HepG2 (cell line): Measurements from ENCODE around the gene ADAMTS18. TPM values are rescaled to one million over a fixed set of nuclear protein-coding genes. Genes with fewer than 3 reads are reported as not detected.
A peak's percentile ranks its signal among the peaks of the same experiment; 100 is the strongest.

Experiments
- AKAP8 ChIP-seq: sonication (generic); formaldehyde crosslinking; IDR thresholded peaks from 2 replicates; pipeline ENCODE4 v1.5.1; 2020; ENCODE audit warnings: mild to moderate bottlenecking, missing genetic modification reagents
- CEBPG ChIP-seq: IDR thresholded peaks from 2 replicates; pipeline ENCODE4 v1.6.1; 2016
- CREM ChIP-seq, 2 experiments: sonication (generic) in 1 of 2; formaldehyde crosslinking in 1 of 2; IDR thresholded peaks; 2 replicates each; pipeline versions ENCODE4 v1.4.0 to v1.6.1; 2016 to 2020; ENCODE audit warnings: antibody characterized with exemption in 1 of 2, mild to moderate bottlenecking in 1 of 2, missing genetic modification reagents in 1 of 2
- FOXA1 ChIP-seq, 2 experiments: fragments of 450-650 bp in 1 of 2; sonication (generic) in 1 of 2; formaldehyde crosslinking in 1 of 2; IDR thresholded peaks; 2 replicates each; pipeline versions ENCODE4 v1.4.0 to v1.6.1; 2016 to 2020; ENCODE audit warnings: missing genetic modification reagents in 1 of 2
- ISL2 ChIP-seq: sonication (generic); formaldehyde crosslinking; IDR thresholded peaks from 2 replicates; pipeline ENCODE4 v1.5.0; 2020; ENCODE audit warnings: missing genetic modification reagents
- JUN ChIP-seq: sonication (generic); formaldehyde crosslinking; IDR thresholded peaks from 2 replicates; pipeline ENCODE4 v1.4.0; 2020; ENCODE audit warnings: mild to moderate bottlenecking, missing genetic modification reagents
- MATR3 ChIP-seq: sonication (generic); formaldehyde crosslinking; IDR thresholded peaks from 2 replicates; pipeline ENCODE4 v1.4.0; 2020; ENCODE audit warnings: missing genetic modification reagents
- MLLT10 ChIP-seq: sonication (generic); formaldehyde crosslinking; IDR thresholded peaks from 2 replicates; pipeline ENCODE4 v1.4.0; 2020; ENCODE audit warnings: missing genetic modification reagents
- NR2F6 ChIP-seq, 2 experiments: IDR thresholded peaks; 2 replicates each; pipeline ENCODE4 v1.6.1; 2016; ENCODE audit warnings: antibody characterized with exemption in 1 of 2, mild to moderate bottlenecking in 1 of 2
- PHF21A ChIP-seq: sonication (generic); formaldehyde crosslinking; IDR thresholded peaks from 2 replicates; pipeline ENCODE4 v1.5.0; 2020; ENCODE audit warnings: mild to moderate bottlenecking, missing genetic modification reagents
- RXRA ChIP-seq: sonication (generic); formaldehyde crosslinking; IDR thresholded peaks from 2 replicates; pipeline ENCODE4 v1.5.1; 2020; ENCODE audit warnings: missing genetic modification reagents
- SAP130 ChIP-seq: IDR thresholded peaks from 2 replicates; pipeline ENCODE4 v1.6.1; 2016; ENCODE audit warnings: low read depth
- SKI ChIP-seq: fragments of 450-650 bp; IDR thresholded peaks from one replicate; pipeline ENCODE4 v1.6.1; 2018; ENCODE audit warnings: mild to moderate bottlenecking; ENCODE audit not compliant: partially characterized antibody
- TBL1XR1 ChIP-seq: fragments of 150-350 bp; IDR thresholded peaks from 2 replicates; pipeline ENCODE4 v1.6.1; 2014; ENCODE audit warnings: borderline replicate concordance, low read length; ENCODE audit not compliant: partially characterized antibody
- ZBTB7A ChIP-seq: sonication (generic); formaldehyde crosslinking; IDR thresholded peaks from 2 replicates; pipeline ENCODE4 v1.8.0; 2022; ENCODE audit warnings: mild to moderate bottlenecking, missing genetic modification reagents
- ZNF138 ChIP-seq: sonication (generic); formaldehyde crosslinking; IDR thresholded peaks from 2 replicates; pipeline ENCODE4 v1.5.0; 2020; ENCODE audit warnings: mild to moderate bottlenecking, low read depth, missing genetic modification reagents
- ZNF143 ChIP-seq: sonication (generic); formaldehyde crosslinking; IDR thresholded peaks from 2 replicates; pipeline ENCODE4 v1.4.0; 2020; ENCODE audit warnings: missing genetic modification reagents
- ZNF24 ChIP-seq: fragments of 450-650 bp; IDR thresholded peaks from 2 replicates; pipeline ENCODE4 v1.6.1; 2017; ENCODE audit warnings: antibody characterized with exemption, mild to moderate bottlenecking
- ZNF431 ChIP-seq: sonication (generic); formaldehyde crosslinking; IDR thresholded peaks from 2 replicates; pipeline ENCODE4 v1.9.0; 2022; ENCODE audit warnings: missing genetic modification reagents, low read depth, mild to moderate bottlenecking, borderline replicate concordance
- ZNF615 ChIP-seq: sonication (generic); formaldehyde crosslinking; IDR thresholded peaks from 2 replicates; pipeline ENCODE4 v1.5.0; 2020; ENCODE audit warnings: mild to moderate bottlenecking, missing genetic modification reagents, borderline replicate concordance
- ZNF644 ChIP-seq: IDR thresholded peaks from 2 replicates; pipeline ENCODE4 v1.6.1; 2016; ENCODE audit warnings: low read depth
- polyA plus RNA-seq, 8 experiments: library from polyadenylated mRNA; depleted of rRNA in 3 of 8; stranded (reverse) in 7 of 8; unstranded in 1 of 8; fragments of >200 nt; fragmentation: Illumina TruSeq in 4 of 8; extraction: Trizol in 4 of 8; gene quantifications; 2 replicates each; pipeline versions ENCODE4 v1.2.1 to v1.2.3, GENCODE V29; 2011 to 2016; ENCODE audit warnings: low read depth in 4 of 8, missing spikeins in 1 of 8, mixed read lengths in 1 of 8; ENCODE audit not compliant: insufficient read depth in 1 of 8
- total RNA-seq, 5 experiments: library from RNA; depleted of rRNA; stranded (reverse); fragments of >200 nt; fragmentation: Illumina TruSeq; extraction: Trizol; gene quantifications; 2 replicates each; pipeline ENCODE4 v1.2.3, GENCODE V29; 2016; ENCODE audit warnings: low read depth in 1 of 5
- TF ChIP-seq, protein P1 (sequence below): sonication (generic); formaldehyde crosslinking; IDR thresholded peaks from 2 replicates; pipeline ENCODE4 v1.4.0; 2020; ENCODE audit warnings: mild to moderate bottlenecking, missing genetic modification reagents, borderline replicate concordance
- TF ChIP-seq, protein P2 (sequence below): IDR thresholded peaks from 2 replicates; pipeline ENCODE4 v1.6.1; 2012; ENCODE audit warnings: inconsistent platforms
- TF ChIP-seq, protein P3 (sequence below): sonication (generic); formaldehyde crosslinking; conservative IDR thresholded peaks from 2 replicates; pipeline ENCODE4 v1.4.0; 2020; ENCODE audit warnings: missing genetic modification reagents
- TF ChIP-seq, protein P4 (sequence below): sonication (generic); formaldehyde crosslinking; IDR thresholded peaks from 2 replicates; pipeline ENCODE4 v1.8.0; 2022; ENCODE audit warnings: low read depth, missing genetic modification reagents

ADAMTS18 gene
- total and polyA plus RNA-seq, 2 of the 13 experiments (the other 11 are each of a cell fraction or from before 2014, with no cell fraction given), result 0.01 TPM; not detected in 1

DNA sequence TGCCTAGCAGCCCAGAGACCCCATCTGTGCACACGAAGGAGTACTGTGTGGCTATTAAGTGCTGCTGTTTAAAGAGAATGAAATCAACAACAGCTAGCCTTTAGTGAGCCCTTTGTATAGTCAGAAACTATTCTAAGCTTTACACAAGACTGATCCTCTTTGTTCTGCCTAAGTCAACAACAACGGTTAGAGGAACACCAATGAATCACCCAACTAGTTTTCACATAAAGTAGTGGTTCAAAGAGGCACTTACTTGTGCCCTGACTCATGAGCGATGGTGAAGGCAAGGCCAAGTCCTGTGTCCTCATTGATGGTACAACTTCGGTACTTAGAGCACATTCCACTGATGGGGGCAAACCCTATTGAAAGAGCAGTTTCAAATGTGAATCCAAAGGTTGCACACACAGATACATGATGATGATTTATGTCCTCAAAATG, 75.8 kb downstream of the ADAMTS18 start (continued):
- TF ChIP-seq, protein P1, sequence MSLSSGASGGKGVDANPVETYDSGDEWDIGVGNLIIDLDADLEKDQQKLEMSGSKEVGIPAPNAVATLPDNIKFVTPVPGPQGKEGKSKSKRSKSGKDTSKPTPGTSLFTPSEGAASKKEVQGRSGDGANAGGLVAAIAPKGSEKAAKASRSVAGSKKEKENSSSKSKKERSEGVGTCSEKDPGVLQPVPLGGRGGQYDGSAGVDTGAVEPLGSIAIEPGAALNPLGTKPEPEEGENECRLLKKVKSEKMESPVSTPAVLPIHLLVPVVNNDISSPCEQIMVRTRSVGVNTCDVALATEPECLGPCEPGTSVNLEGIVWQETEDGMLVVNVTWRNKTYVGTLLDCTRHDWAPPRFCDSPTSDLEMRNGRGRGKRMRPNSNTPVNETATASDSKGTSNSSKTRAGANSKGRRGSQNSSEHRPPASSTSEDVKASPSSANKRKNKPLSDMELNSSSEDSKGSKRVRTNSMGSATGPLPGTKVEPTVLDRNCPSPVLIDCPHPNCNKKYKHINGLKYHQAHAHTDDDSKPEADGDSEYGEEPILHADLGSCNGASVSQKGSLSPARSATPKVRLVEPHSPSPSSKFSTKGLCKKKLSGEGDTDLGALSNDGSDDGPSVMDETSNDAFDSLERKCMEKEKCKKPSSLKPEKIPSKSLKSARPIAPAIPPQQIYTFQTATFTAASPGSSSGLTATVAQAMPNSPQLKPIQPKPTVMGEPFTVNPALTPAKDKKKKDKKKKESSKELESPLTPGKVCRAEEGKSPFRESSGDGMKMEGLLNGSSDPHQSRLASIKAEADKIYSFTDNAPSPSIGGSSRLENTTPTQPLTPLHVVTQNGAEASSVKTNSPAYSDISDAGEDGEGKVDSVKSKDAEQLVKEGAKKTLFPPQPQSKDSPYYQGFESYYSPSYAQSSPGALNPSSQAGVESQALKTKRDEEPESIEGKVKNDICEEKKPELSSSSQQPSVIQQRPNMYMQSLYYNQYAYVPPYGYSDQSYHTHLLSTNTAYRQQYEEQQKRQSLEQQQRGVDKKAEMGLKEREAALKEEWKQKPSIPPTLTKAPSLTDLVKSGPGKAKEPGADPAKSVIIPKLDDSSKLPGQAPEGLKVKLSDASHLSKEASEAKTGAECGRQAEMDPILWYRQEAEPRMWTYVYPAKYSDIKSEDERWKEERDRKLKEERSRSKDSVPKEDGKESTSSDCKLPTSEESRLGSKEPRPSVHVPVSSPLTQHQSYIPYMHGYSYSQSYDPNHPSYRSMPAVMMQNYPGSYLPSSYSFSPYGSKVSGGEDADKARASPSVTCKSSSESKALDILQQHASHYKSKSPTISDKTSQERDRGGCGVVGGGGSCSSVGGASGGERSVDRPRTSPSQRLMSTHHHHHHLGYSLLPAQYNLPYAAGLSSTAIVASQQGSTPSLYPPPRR, result peak; percentile 87; the same call in 1 of the 2 replicates
- no peak for TF ChIP-seq ZNF615 (CRISPR knock-in tag)
- TF ChIP-seq SAP130 (CRISPR knock-in tag), result peak; percentile 66
- peak; percentile 61; the same call in 1 of the 2 replicates for TF ChIP-seq ZNF431 (CRISPR knock-in tag)
- TF ChIP-seq PHF21A (CRISPR knock-in tag), result peak; percentile 58; the same call in 1 of the 2 replicates
- TF ChIP-seq ISL2 (CRISPR knock-in tag), result peak; percentile 64; the same call in 1 of the 2 replicates
- TF ChIP-seq, protein P2, sequence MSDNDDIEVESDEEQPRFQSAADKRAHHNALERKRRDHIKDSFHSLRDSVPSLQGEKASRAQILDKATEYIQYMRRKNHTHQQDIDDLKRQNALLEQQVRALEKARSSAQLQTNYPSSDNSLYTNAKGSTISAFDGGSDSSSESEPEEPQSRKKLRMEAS, result peak; percentile 40; the same call in 1 of the 2 replicates
- peak; percentile 57 for TF ChIP-seq CEBPG (CRISPR knock-in tag)
- peak; percentile 32; the same call in 1 of the 2 replicates for TF ChIP-seq ZBTB7A (CRISPR knock-in tag)
- no peak for TF ChIP-seq MATR3 (CRISPR knock-in tag)
- TF ChIP-seq ZNF138 (CRISPR knock-in tag), result no peak
- peak; percentile 52; the same call in 1 of the 2 replicates for TF ChIP-seq NR2F6 (IDR thresholded peaks at IDR 0.05)
- TF ChIP-seq NR2F6 (CRISPR knock-in tag; IDR thresholded peaks at IDR 0.05), result peak; percentile 38; the same call in 1 of the 2 replicates
- TF ChIP-seq FOXA1 (IDR thresholded peaks at IDR 0.05), result peak; percentile 90
- TF ChIP-seq FOXA1 (CRISPR knock-in tag; IDR thresholded peaks at IDR 0.05), result peak; percentile 94
- no peak for TF ChIP-seq AKAP8 (CRISPR knock-in tag)
- peak; percentile 56; the same call in 1 of the 2 replicates for TF ChIP-seq RXRA (CRISPR knock-in tag)
- TF ChIP-seq ZNF143 (CRISPR knock-in tag), result no peak
- peak; percentile 12 for TF ChIP-seq SKI
- TF ChIP-seq, protein P3, sequence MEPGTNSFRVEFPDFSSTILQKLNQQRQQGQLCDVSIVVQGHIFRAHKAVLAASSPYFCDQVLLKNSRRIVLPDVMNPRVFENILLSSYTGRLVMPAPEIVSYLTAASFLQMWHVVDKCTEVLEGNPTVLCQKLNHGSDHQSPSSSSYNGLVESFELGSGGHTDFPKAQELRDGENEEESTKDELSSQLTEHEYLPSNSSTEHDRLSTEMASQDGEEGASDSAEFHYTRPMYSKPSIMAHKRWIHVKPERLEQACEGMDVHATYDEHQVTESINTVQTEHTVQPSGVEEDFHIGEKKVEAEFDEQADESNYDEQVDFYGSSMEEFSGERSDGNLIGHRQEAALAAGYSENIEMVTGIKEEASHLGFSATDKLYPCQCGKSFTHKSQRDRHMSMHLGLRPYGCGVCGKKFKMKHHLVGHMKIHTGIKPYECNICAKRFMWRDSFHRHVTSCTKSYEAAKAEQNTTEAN (CRISPR knock-in tag), result peak; percentile 95
- peak; percentile 51 for TF ChIP-seq TBL1XR1
- peak; percentile 62 for TF ChIP-seq CREM (IDR thresholded peaks at IDR 0.05)
- no peak for TF ChIP-seq CREM (CRISPR knock-in tag; IDR thresholded peaks at IDR 0.05)
- peak; percentile 85 for TF ChIP-seq JUN (CRISPR knock-in tag)
- TF ChIP-seq, protein P4, sequence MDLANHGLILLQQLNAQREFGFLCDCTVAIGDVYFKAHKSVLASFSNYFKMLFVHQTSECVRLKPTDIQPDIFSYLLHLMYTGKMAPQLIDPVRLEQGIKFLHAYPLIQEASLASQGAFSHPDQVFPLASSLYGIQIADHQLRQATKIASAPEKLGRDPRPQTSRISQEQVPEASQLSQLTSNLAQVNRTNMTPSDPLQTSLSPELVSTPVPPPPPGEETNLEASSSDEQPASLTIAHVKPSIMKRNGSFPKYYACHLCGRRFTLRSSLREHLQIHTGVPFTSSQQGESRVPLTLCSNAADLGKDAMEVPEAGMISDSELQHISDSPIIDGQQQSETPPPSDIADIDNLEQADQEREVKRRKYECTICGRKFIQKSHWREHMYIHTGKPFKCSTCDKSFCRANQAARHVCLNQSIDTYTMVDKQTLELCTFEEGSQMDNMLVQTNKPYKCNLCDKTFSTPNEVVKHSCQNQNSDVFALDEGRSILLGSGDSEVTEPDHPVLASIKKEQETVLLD (CRISPR knock-in tag), result no peak
- TF ChIP-seq ZNF644 (CRISPR knock-in tag), result peak; percentile 99
- TF ChIP-seq MLLT10 (CRISPR knock-in tag), result no peak
- TF ChIP-seq ZNF24, result 0 out of 2 replicates have a peak, but pooled peaks have one; percentile 26
